GM23248 (cell line): ENCODE data around the gene RAI1.

Source experiments
- EZH2 ChIP-seq: fragments of 200-600 bp; sonication (generic); IDR thresholded peaks from 2 replicates; pipeline ENCODE4 v1.6.1; 2018; ENCODE audit warnings: antibody characterized with exemption, mild to moderate bottlenecking; ENCODE audit not compliant: insufficient read depth, poor library complexity, severe bottlenecking
- EZH2phosphoT487 ChIP-seq: fragments of 200-600 bp; sonication (generic); IDR thresholded peaks from 2 replicates; pipeline ENCODE4 v1.6.1; 2018; ENCODE audit warnings: antibody characterized with exemption, moderate library complexity, mild to moderate bottlenecking, low read depth; ENCODE audit not compliant: insufficient read depth

GRCh38 chr17:17665255-17665654, 16.0 kb upstream of the RAI1 start:
- TF ChIP-seq EZH2 (no peak), EZH2phosphoT487 (no peak)
